ENCODE results near the gene FATE1. TPM values are rescaled to one million over a fixed set of nuclear protein-coding genes. Genes with fewer than 3 reads are reported as not detected.
A peak's percentile ranks its signal among the peaks of the same experiment; 100 is the strongest.

FATE1 gene
- total and polyA plus RNA-seq, 12 donors: 0.25 to 2.2 (median 0.58) TPM; not detected in 5

- TF ChIP-seq CTCF (IDR thresholded peaks at IDR 0.05): no peak
- Histone ChIP-seq H3K9me3 (no peaks in the 10 kb centered on the region), H3K27me3 (peaks cover 0 to 4% (median 0%) of the 10 kb centered on the region in 7 donors), H3K4me3 (no peak overlapping the region), H3K36me3 (no peaks in the 10 kb centered on the region), H3K4me1 (peaks cover 0 to 18% (median 10%) of the 10 kb centered on the region in 9 donors), H3K27ac (peak overlapping the region in 4 of 10 donors; percentile 19 to 70 (median 66))
- 17 to 21% methylated on average over 1 of the region's 1 CpG for WGBS, 2 donors
- DNase-seq (no peak), ATAC-seq (no peak)
- intact Hi-C loops (cut with DNase I): no loop called here
These were observed 9.4 kb downstream of the FATE1 start for GRCh38 chrX:151725338-151725614.

- Histone ChIP-seq H3K4me1 (peaks cover 0 to 18% (median 10%) of the 10 kb centered on the region in 9 donors), H3K9me3 (no peaks in the 10 kb centered on the region), H3K36me3 (no peaks in the 10 kb centered on the region), H3K27ac (no peak overlapping the region), H3K4me3 (no peak overlapping the region), H3K27me3 (peaks cover 0 to 14% (median 0%) of the 10 kb centered on the region in 7 donors)
- DNase-seq: no peak
- intact Hi-C loops (cut with DNase I): no loop called here
- 92 to 93% methylated on average over 5 of the region's 5 CpGs for WGBS, 2 donors
- no peak for TF ChIP-seq CTCF (IDR thresholded peaks at IDR 0.05)
- ATAC-seq: no peak
These were observed 10.9 kb downstream of the FATE1 start for GRCh38 chrX:151726751-151727150.

- H3K27me3 ChIP-seq: peaks cover 0 to 14% (median 0%) of the 10 kb centered on the region in 7 donors
- no peak for TF ChIP-seq CTCF (IDR thresholded peaks at IDR 0.05)
- no peak overlapping the region for H3K4me3 ChIP-seq
- peaks cover 0 to 17% (median 10%) of the 10 kb centered on the region in 9 donors for H3K4me1 ChIP-seq
- no peak overlapping the region for H3K27ac ChIP-seq
- H3K36me3 ChIP-seq: no peaks in the 10 kb centered on the region
- intact Hi-C loops (cut with DNase I): no loop called here
- no peaks in the 10 kb centered on the region for H3K9me3 ChIP-seq
- DNase-seq (no peak), ATAC-seq (no peak)
- WGBS, 2 donors: 92 to 93% methylated on average over 4 of the region's 4 CpGs
These were observed 11.5 kb downstream of the FATE1 start for GRCh38 chrX:151727346-151727745.

GRCh38 chrX:151729056-151729725, 13.4 kb downstream of the FATE1 start:
- DNase-seq (no peak), ATAC-seq (no peak)
- TF ChIP-seq CTCF (IDR thresholded peaks at IDR 0.05): no peak
- no peaks in the 10 kb centered on the region for H3K36me3 ChIP-seq
- H3K27me3 ChIP-seq: peaks cover 0 to 16% (median 0%) of the 10 kb centered on the region in 7 donors
- WGBS, 2 donors: 86 to 96% methylated on average over 4 of the region's 4 CpGs
- H3K4me1 ChIP-seq: peaks cover 0 to 15% (median 6%) of the 10 kb centered on the region in 9 donors
- no peak overlapping the region for H3K27ac ChIP-seq
- intact Hi-C loops (cut with DNase I): no loop called here
- H3K9me3 ChIP-seq: no peaks in the 10 kb centered on the region
- no peak overlapping the region for H3K4me3 ChIP-seq
